MM.1S (cell line): ENCODE results near the gene KPNA1.

ENCODE experiments used
- DNase-seq: peaks from one replicate; pipeline ENCODE4 v3.0.0-alpha.2; 2015
- H2AFZ ChIP-seq: fragments of 300-600 bp; sonication (generic); 2 replicates; pipeline ENCODE4 v1.6.0; 2016; ENCODE audit warnings: antibody characterized with exemption, low read length
- H3F3A ChIP-seq: fragments of 300-600 bp; sonication (generic); 2 replicates; pipeline ENCODE4 v1.6.1; 2016; ENCODE audit warnings: mild to moderate bottlenecking, antibody characterized with exemption, low read length, moderate library complexity, mixed read lengths; ENCODE audit not compliant: insufficient read depth
- H3K27ac ChIP-seq: fragments of 300-600 bp; sonication (generic); 2 replicates; pipeline ENCODE4 v1.5.1; 2016; ENCODE audit warnings: mild to moderate bottlenecking, low read length
- H3K27me3 ChIP-seq: fragments of 300-600 bp; sonication (generic); replicated peaks from 2 replicates; pipeline ENCODE4 v1.6.0; 2016; ENCODE audit warnings: low read length; ENCODE audit not compliant: insufficient read depth
- H3K36me3 ChIP-seq: fragments of 300-600 bp; sonication (generic); replicated peaks from 2 replicates; pipeline ENCODE4 v1.6.1; 2016; ENCODE audit warnings: mild to moderate bottlenecking, low read length, mixed read lengths; ENCODE audit not compliant: insufficient read depth
- H3K4me1 ChIP-seq: fragments of 300-600 bp; sonication (generic); 2 replicates; pipeline ENCODE4 v1.6.1; 2016; ENCODE audit warnings: low read length, mixed read lengths
- H3K4me2 ChIP-seq: fragments of 300-600 bp; sonication (generic); 2 replicates; pipeline ENCODE4 v1.6.0; 2016; ENCODE audit warnings: low read depth, low read length
- H3K4me3 ChIP-seq: fragments of 300-600 bp; sonication (generic); 2 replicates; pipeline ENCODE4 v1.5.1; 2016; ENCODE audit warnings: low read length, mixed read lengths
- H3K79me2 ChIP-seq: fragments of 300-600 bp; sonication (generic); 2 replicates; pipeline ENCODE4 v1.6.1; 2016; ENCODE audit warnings: mixed run types, low read length, mixed read lengths
- H3K9ac ChIP-seq: fragments of 300-600 bp; sonication (generic); 2 replicates; pipeline ENCODE4 v1.6.1; 2016; ENCODE audit warnings: low read length, mixed read lengths
- H3K9me2 ChIP-seq: fragments of 300-600 bp; sonication (generic); replicated peaks from 2 replicates; pipeline ENCODE4 v1.6.1; 2016; ENCODE audit warnings: mild to moderate bottlenecking, low read length, mixed read lengths; ENCODE audit not compliant: insufficient read depth
- H3K9me3 ChIP-seq: fragments of 300-600 bp; sonication (generic); replicated peaks from 2 replicates; pipeline ENCODE4 v1.6.1; 2016; ENCODE audit warnings: mild to moderate bottlenecking, low read length, mixed read lengths; ENCODE audit not compliant: insufficient read depth
- H4K20me1 ChIP-seq: fragments of 300-600 bp; sonication (generic); 2 replicates; pipeline ENCODE4 v1.6.1; 2016; ENCODE audit warnings: mild to moderate bottlenecking, low read length, moderate library complexity, mixed read lengths; ENCODE audit not compliant: insufficient read depth
- CTCF ChIP-seq: fragments of 300-600 bp; sonication (generic); IDR thresholded peaks from 2 replicates; pipeline ENCODE4 v1.5.1; 2016; ENCODE audit warnings: antibody characterized with exemption, low read length, mixed read lengths
- EZH2 ChIP-seq: fragments of 300-600 bp; sonication (generic); optimal IDR thresholded peaks from 2 replicates; pipeline ENCODE3; 2017; ENCODE audit warnings: low read depth, mild to moderate bottlenecking, antibody characterized with exemption, low read length, mixed read lengths
- EZH2phosphoT487 ChIP-seq: fragments of 300-600 bp; sonication (generic); IDR thresholded peaks from 2 replicates; pipeline ENCODE4 v1.6.1; 2018; ENCODE audit warnings: antibody characterized with exemption, low read length

Gene KPNA1

GRCh38 chr3:122466701-122467240, 48.0 kb downstream of the KPNA1 start:
- H4K20me1 ChIP-seq = peaks cover 5% of the 10 kb centered on the region
- H3K4me2 ChIP-seq = no peak overlapping the region
- peaks cover 40% of the 10 kb centered on the region for H3K79me2 ChIP-seq

GRCh38 chr3:122464659-122465058, 50.1 kb downstream of the KPNA1 start:
- H3K36me3 ChIP-seq = peaks cover 6% of the 10 kb centered on the region; the same call in 1 of the 2 replicates
- H3F3A ChIP-seq = no peaks in the 10 kb centered on the region
- no peaks in the 10 kb centered on the region for H3K27me3 ChIP-seq
- no peak overlapping the region for H3K27ac ChIP-seq
- no peak for TF ChIP-seq EZH2phosphoT487
- TF ChIP-seq EZH2 = no peak
- no peak for TF ChIP-seq CTCF
- no peaks in the 10 kb centered on the region for H4K20me1 ChIP-seq
- no peaks in the 10 kb centered on the region for H3K4me1 ChIP-seq
- H3K9me2 ChIP-seq = no peaks in the 10 kb centered on the region
- no peak overlapping the region for H3K4me2 ChIP-seq
- no peak overlapping the region for H2AFZ ChIP-seq
- H3K9ac ChIP-seq = no peak overlapping the region
- peaks cover 21% of the 10 kb centered on the region; the same call in 1 of the 2 replicates for H3K79me2 ChIP-seq
- DNase-seq = no peak
- no peak overlapping the region for H3K4me3 ChIP-seq
- H3K9me3 ChIP-seq = no peaks in the 10 kb centered on the region

More at GRCh38 chr3:122466701-122467240, 48.0 kb downstream of the KPNA1 start:
- H3K27me3 ChIP-seq = no peaks in the 10 kb centered on the region
- no peak overlapping the region for H3K9ac ChIP-seq
- H2AFZ ChIP-seq = no peak overlapping the region
- no peak overlapping the region for H3K27ac ChIP-seq
- no peak for DNase-seq
- H3F3A ChIP-seq = no peaks in the 10 kb centered on the region
- H3K4me3 ChIP-seq = no peak overlapping the region
- H3K9me2 ChIP-seq = no peaks in the 10 kb centered on the region
- H3K9me3 ChIP-seq = no peaks in the 10 kb centered on the region
- no peak for TF ChIP-seq EZH2
- TF ChIP-seq CTCF = no peak
- no peak for TF ChIP-seq EZH2phosphoT487
- peaks cover 6% of the 10 kb centered on the region; the same call in 1 of the 2 replicates for H3K36me3 ChIP-seq
- H3K4me1 ChIP-seq = no peaks in the 10 kb centered on the region

- Histone ChIP-seq H3K4me1 (no peaks in the 10 kb centered on the region), H4K20me1 (no peaks in the 10 kb centered on the region), H3K4me3 (no peak overlapping the region), H3K79me2 (peaks cover 4% of the 10 kb centered on the region; the same call in 1 of the 2 replicates), H3K9ac (no peak overlapping the region), H2AFZ (no peak overlapping the region), H3K4me2 (no peak overlapping the region), H3K9me3 (no peaks in the 10 kb centered on the region), H3K27ac (no peak overlapping the region), H3F3A (no peaks in the 10 kb centered on the region), H3K36me3 (peaks cover 4% of the 10 kb centered on the region; the same call in 1 of the 2 replicates), H3K27me3 (no peaks in the 10 kb centered on the region), H3K9me2 (no peaks in the 10 kb centered on the region)
- no peak for DNase-seq
- TF ChIP-seq CTCF = no peak
- no peak for TF ChIP-seq EZH2
- TF ChIP-seq EZH2phosphoT487 = no peak
Measured at GRCh38 chr3:122462406-122462805, 52.3 kb downstream of the KPNA1 start.
